Upper lobe of right lung (tissue), 1 donor: ENCODE data around the gene HLCS. TPM values are rescaled to one million over a fixed set of nuclear protein-coding genes. Genes with fewer than 3 reads are reported as not detected.

Experiments used
- ATAC-seq: fragments of 200-7000 bp; cut with Tn5 transposase; one replicate; pipeline ENCODE4 v1.9.1; 2020; ENCODE audit warnings: mild to moderate bottlenecking, moderate library complexity
- DNase-seq: peaks from one replicate; pipeline ENCODE4 v3.0.0-alpha.2; 2020
- H3K27ac ChIP-seq: fragments of 200-600 bp; one replicate; pipeline ENCODE4 v1.8.0; 2022
- H3K27me3 ChIP-seq: fragments of 200-600 bp; one replicate; pipeline ENCODE4 v1.8.0; 2022; ENCODE audit warnings: mild to moderate bottlenecking
- H3K36me3 ChIP-seq: fragments of 200-600 bp; one replicate; pipeline ENCODE4 v1.8.0; 2022
- H3K4me1 ChIP-seq: fragments of 200-600 bp; one replicate; pipeline ENCODE4 v1.8.0; 2022
- H3K4me3 ChIP-seq: fragments of 200-600 bp; one replicate; pipeline ENCODE4 v1.8.0; 2022; ENCODE audit warnings: mild to moderate bottlenecking
- H3K9me3 ChIP-seq: fragments of 200-600 bp; one replicate; pipeline ENCODE4 v1.8.0; 2022
- CTCF ChIP-seq: fragments of 200-600 bp; IDR thresholded peaks from one replicate; pipeline ENCODE4 v1.8.0; 2022; ENCODE audit warnings: antibody characterized with exemption
- intact Hi-C: fragments of 100-400 bp; cut with DNase I; formaldehyde crosslinking; loops from one replicate; pipeline ENCODE4 v1.11.0; 2022
- total RNA-seq: library from RNA; stranded (reverse); fragmentation: NEBNext Ultra II Directional; extraction: Animal tissue kit (Norgen Biotek cat#: 25700); gene quantifications from one replicate; pipeline ENCODE4 v1.2.1, GENCODE V29; 2021
- donor health status: DM: no; HTN: yes; CAD: no; lungs with severe emphysema.

HLCS gene
- total RNA-seq, 1 donor from 2014 or later: 16.0 TPM

- no peaks in the 10 kb centered on the region for H3K36me3 ChIP-seq
- no peaks in the 10 kb centered on the region for H3K9me3 ChIP-seq
- TF ChIP-seq CTCF: no peak
- H3K4me3 ChIP-seq: no peak overlapping the region
- DNase-seq (no peak), ATAC-seq (no peak)
- no peak overlapping the region for H3K27ac ChIP-seq
- intact Hi-C loops: no loop called here
- no peaks in the 10 kb centered on the region for H3K4me1 ChIP-seq
- no peaks in the 10 kb centered on the region for H3K27me3 ChIP-seq
These were observed 83.7 kb downstream of the HLCS start for GRCh38 chr21:36882776-36883175.

GRCh38 chr21:36881228-36881627 is 85.2 kb downstream of the HLCS start:
- no peak for DNase-seq
- ATAC-seq: no peak
- TF ChIP-seq CTCF: no peak
- no peak overlapping the region for H3K4me3 ChIP-seq
- intact Hi-C loops: no loop called here
- H3K4me1 ChIP-seq: no peaks in the 10 kb centered on the region
- no peak overlapping the region for H3K27ac ChIP-seq
- no peaks in the 10 kb centered on the region for H3K27me3 ChIP-seq
- no peaks in the 10 kb centered on the region for H3K36me3 ChIP-seq
- H3K9me3 ChIP-seq: no peaks in the 10 kb centered on the region

GRCh38 chr21:36879827-36880226 is 86.6 kb downstream of the HLCS start:
- Histone ChIP-seq H3K27me3 (no peaks in the 10 kb centered on the region), H3K36me3 (no peaks in the 10 kb centered on the region), H3K4me1 (no peaks in the 10 kb centered on the region), H3K4me3 (no peak overlapping the region), H3K27ac (no peak overlapping the region), H3K9me3 (no peaks in the 10 kb centered on the region)
- DNase-seq (no peak), ATAC-seq (no peak)
- intact Hi-C loops: no loop called here
- no peak for TF ChIP-seq CTCF

GRCh38 chr21:36877741-36878140 is 88.7 kb downstream of the HLCS start:
- no peak overlapping the region for H3K27ac ChIP-seq
- DNase-seq (no peak), ATAC-seq (no peak)
- H3K4me1 ChIP-seq: no peaks in the 10 kb centered on the region
- H3K9me3 ChIP-seq: no peaks in the 10 kb centered on the region
- no peaks in the 10 kb centered on the region for H3K36me3 ChIP-seq
- H3K27me3 ChIP-seq: no peaks in the 10 kb centered on the region
- no peak overlapping the region for H3K4me3 ChIP-seq
- intact Hi-C loops: no loop called here
- no peak for TF ChIP-seq CTCF

- Histone ChIP-seq H3K9me3 (no peaks in the 10 kb centered on the region), H3K27me3 (no peaks in the 10 kb centered on the region), H3K27ac (no peak overlapping the region), H3K4me1 (no peaks in the 10 kb centered on the region), H3K4me3 (no peak overlapping the region), H3K36me3 (no peaks in the 10 kb centered on the region)
- DNase-seq: no peak
- peak; percentile 16 for ATAC-seq
- TF ChIP-seq CTCF: no peak
- intact Hi-C loops: no loop called here
These were observed 91.8 kb downstream of the HLCS start for GRCh38 chr21:36874665-36875064.

- DNase-seq (no peak), ATAC-seq (no peak)
- Histone ChIP-seq H3K27me3 (no peaks in the 10 kb centered on the region), H3K4me1 (no peaks in the 10 kb centered on the region), H3K36me3 (no peaks in the 10 kb centered on the region), H3K9me3 (no peaks in the 10 kb centered on the region), H3K27ac (no peak overlapping the region), H3K4me3 (no peak overlapping the region)
- intact Hi-C loops: no loop called here
- no peak for TF ChIP-seq CTCF
These were observed 93.0 kb downstream of the HLCS start for GRCh38 chr21:36873513-36873912.
